Lung (tissue), 12 donors: ENCODE measurements around the gene MRC2. TPM values are rescaled to one million over a fixed set of nuclear protein-coding genes. Genes with fewer than 3 reads are reported as not detected.

Source experiments
- ATAC-seq: fragments of 200-7000 bp; cut with Tn5 transposase; one replicate; pipeline ENCODE4 v1.9.1; 2020; ENCODE audit warnings: moderate number of reproducible peaks; ENCODE audit not compliant: insufficient read depth, low FRiP score
- DNase-seq, 3 donors: peaks; one replicate each; pipeline ENCODE4 v3.0.0-alpha.2; 2013 to 2017
- H3K27ac ChIP-seq, 2 donors: one replicate each; pipeline ENCODE4 v1.5.1; 2013; ENCODE audit warnings: mild to moderate bottlenecking in 2 of 2, moderate library complexity in 2 of 2, control low read depth in 1 of 2, inconsistent platforms in 1 of 2, low read depth in 1 of 2, low read length in 1 of 2
- H3K27me3 ChIP-seq, 3 donors: one replicate each; pipeline ENCODE4 v1.5.1; 2013; ENCODE audit warnings: low read length in 2 of 3; ENCODE audit not compliant: control insufficient read depth in 3 of 3, insufficient read depth in 3 of 3
- H3K36me3 ChIP-seq, 4 donors: one replicate each; pipeline ENCODE4 v1.5.1; 2013; ENCODE audit warnings: low read length in 4 of 4, mild to moderate bottlenecking in 1 of 4, moderate library complexity in 1 of 4; ENCODE audit not compliant: control insufficient read depth in 4 of 4, insufficient read depth in 4 of 4
- H3K4me1 ChIP-seq, 5 donors: one replicate each; pipeline ENCODE4 v1.5.1; 2013; ENCODE audit warnings: low read length in 5 of 5, mild to moderate bottlenecking in 2 of 5, moderate library complexity in 1 of 5; ENCODE audit not compliant: control insufficient read depth in 5 of 5, insufficient read depth in 5 of 5
- H3K4me3 ChIP-seq: one replicate; pipeline ENCODE4 v1.5.1; 2013; ENCODE audit warnings: mild to moderate bottlenecking, control low read depth, moderate library complexity
- H3K9ac ChIP-seq, 2 donors: one replicate each; pipeline ENCODE4 v1.5.1; 2013; ENCODE audit warnings: low read length in 2 of 2, control low read depth in 1 of 2; ENCODE audit not compliant: insufficient read depth in 1 of 2
- H3K9me3 ChIP-seq, 4 donors: one replicate each; pipeline ENCODE4 v1.5.1; 2013; ENCODE audit warnings: low read length in 3 of 4, mild to moderate bottlenecking in 1 of 4, moderate library complexity in 1 of 4; ENCODE audit not compliant: control insufficient read depth in 4 of 4, insufficient read depth in 3 of 4
- WGBS, 2 donors: extraction: QIAGEN DNeasy Blood & Tissue Kit; methylation state at CpG; one replicate each; pipeline ENCODE4 v1.1.7; 2013; 5-methylcytosine and 5-hydroxymethylcytosine counted together
- polyA plus RNA-seq, 2 donors: library from polyadenylated mRNA; stranded (reverse); fragments of 200-250 nt; gene quantifications; one replicate each; pipeline ENCODE4 v1.2.1, GENCODE V29; 2013
- total RNA-seq, 2 donors: library from RNA; depleted of rRNA in 1 of 2; stranded (reverse); fragments of >200 nt in 1 of 2; gene quantifications; one replicate each; pipeline ENCODE4 v1.2.1, GENCODE V29; 2014 to 2021
- TF ChIP-seq, protein P1 (sequence below): IDR thresholded peaks from 2 replicates; pipeline ENCODE4 v1.5.1; 2012; ENCODE audit warnings: mild to moderate bottlenecking; ENCODE audit errors: control extremely low read depth, extremely low read depth
- donor health status: control.
- donor health status: control.
- donor health status: Bipolar disorder and iron deficiency.
- donor health status: healthy.
- donor health status: DM: yes; HTN: yes; CAD: no.

Gene MRC2
- total and polyA plus RNA-seq, 4 donors: 15.9 to 82.3 (median 68.5) TPM

DNA sequence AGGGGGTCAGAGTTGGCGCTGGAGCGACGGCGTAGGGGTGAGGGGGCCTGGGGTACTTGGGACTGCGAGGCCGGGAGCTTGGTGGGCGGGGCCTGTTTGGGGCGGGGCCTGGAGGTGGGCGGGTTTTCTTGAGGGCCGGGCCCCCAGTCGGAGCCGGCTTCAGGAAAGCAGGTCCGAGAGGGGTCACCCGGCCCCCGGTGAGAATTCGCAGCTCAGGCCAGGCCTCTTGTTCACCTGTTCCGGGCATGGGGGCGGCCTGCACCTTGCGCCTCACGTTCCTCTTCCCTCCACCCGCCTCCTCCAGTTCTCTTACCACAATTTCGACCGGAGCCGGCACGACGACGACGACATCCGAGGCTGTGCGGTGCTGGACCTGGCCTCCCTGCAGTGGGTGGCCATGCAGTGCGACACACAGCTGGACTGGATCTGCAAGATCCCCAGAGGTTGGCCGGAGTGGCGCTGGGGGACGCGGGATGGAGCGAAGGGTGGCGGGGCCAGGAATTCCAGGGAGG, 52.5 kb downstream of the MRC2 start:
- Histone ChIP-seq H3K4me3 (no peak overlapping the region), H3K9me3 (no peaks in the 10 kb centered on the region), H3K4me1 (peaks cover 0 to 3% (median 0%) of the 10 kb centered on the region in 5 donors), H3K27me3 (no peaks in the 10 kb centered on the region), H3K27ac (no peak overlapping the region), H3K9ac (no peak overlapping the region), H3K36me3 (peaks cover 0 to 26% (median 12%) of the 10 kb centered on the region in 4 donors)
- no peak for ATAC-seq
- TF ChIP-seq, protein P1, sequence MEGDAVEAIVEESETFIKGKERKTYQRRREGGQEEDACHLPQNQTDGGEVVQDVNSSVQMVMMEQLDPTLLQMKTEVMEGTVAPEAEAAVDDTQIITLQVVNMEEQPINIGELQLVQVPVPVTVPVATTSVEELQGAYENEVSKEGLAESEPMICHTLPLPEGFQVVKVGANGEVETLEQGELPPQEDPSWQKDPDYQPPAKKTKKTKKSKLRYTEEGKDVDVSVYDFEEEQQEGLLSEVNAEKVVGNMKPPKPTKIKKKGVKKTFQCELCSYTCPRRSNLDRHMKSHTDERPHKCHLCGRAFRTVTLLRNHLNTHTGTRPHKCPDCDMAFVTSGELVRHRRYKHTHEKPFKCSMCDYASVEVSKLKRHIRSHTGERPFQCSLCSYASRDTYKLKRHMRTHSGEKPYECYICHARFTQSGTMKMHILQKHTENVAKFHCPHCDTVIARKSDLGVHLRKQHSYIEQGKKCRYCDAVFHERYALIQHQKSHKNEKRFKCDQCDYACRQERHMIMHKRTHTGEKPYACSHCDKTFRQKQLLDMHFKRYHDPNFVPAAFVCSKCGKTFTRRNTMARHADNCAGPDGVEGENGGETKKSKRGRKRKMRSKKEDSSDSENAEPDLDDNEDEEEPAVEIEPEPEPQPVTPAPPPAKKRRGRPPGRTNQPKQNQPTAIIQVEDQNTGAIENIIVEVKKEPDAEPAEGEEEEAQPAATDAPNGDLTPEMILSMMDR: no peak
- 91 to 93% methylated on average over 37 of the region's 37 CpGs for WGBS, 2 donors
- DNase-seq: no peak

DNA sequence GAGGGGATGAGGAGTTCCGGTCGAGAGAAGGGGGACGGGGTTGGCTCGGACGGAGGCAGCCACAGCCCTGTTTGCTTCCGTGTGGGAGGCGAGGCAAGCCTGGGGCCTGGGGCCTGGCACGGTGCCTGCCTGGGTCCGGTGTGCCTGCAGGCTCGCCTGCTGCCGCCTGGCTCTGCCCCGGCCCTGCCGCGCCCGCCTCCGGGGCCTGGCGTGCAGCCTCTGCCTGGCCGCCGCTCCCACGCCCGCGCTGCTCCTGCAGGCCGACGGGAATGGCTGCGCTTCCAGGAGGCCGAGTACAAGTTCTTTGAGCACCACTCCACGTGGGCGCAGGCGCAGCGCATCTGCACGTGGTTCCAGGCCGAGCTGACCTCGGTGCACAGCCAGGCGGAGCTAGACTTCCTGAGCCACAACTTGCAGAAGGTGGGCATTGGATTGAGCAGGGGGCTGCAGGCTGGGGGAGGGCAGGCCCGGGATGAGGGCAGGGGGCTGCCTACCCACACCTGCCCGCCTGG, 53.1 kb downstream of the MRC2 start:
- DNase-seq: no peak
- TF ChIP-seq, protein P1: no peak
- H3K27ac ChIP-seq: no peak overlapping the region
- WGBS, 2 donors: 88 to 91% methylated on average over 29 to 36 of the region's 36 CpGs
- no peak for ATAC-seq
- H3K27me3 ChIP-seq: no peaks in the 10 kb centered on the region
- no peaks in the 10 kb centered on the region for H3K9me3 ChIP-seq
- no peaks in the 10 kb centered on the region for H3K4me1 ChIP-seq
- no peak overlapping the region for H3K4me3 ChIP-seq
- peaks cover 0 to 25% (median 11%) of the 10 kb centered on the region in 4 donors for H3K36me3 ChIP-seq
- no peak overlapping the region for H3K9ac ChIP-seq

DNA sequence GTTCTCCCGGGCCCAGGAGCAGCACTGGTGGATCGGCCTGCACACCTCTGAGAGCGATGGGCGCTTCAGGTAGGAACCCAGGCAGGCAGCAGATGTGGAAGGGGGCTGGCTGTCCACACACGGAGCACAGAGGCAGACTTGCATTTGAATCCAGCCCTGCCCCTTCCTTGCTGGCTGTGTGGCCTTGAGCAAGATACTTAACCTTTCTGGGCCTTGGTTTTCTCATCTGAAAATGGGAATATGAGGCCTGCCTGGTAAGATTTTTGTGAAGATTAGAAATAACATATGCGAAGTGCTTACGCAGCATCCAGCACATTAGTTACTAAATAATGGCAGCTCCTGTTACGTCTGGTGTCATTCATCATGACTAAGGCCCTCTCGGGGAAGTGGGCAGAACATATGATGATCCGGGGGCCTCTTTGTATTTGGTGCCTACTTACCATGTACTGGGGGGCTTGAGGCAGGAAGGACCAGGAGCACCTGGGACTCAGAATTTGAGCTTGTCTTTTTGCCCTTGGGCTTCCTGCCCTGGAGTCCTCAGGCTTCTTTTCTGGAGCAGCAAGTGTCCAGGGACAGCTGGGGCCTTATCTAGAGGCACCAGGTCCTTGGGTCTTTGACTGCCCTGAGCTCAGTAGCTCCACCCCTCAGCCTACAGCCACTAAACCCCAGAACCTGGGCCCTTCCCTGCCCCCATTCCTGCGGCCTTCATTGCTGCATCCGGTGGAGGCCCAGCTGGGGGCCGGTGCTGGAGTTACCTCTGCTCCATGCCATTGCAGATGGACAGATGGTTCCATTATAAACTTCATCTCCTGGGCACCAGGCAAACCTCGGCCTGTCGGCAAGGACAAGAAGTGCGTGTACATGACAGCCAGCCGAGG, 53.8 kb downstream of the MRC2 start:
- WGBS, 2 donors: 93 to 95% methylated on average over 17 of the region's 17 CpGs
- no peak for DNase-seq
- no peak overlapping the region for H3K4me3 ChIP-seq
- no peaks in the 10 kb centered on the region for H3K9me3 ChIP-seq
- H3K9ac ChIP-seq: no peak overlapping the region
- no peak overlapping the region for H3K27ac ChIP-seq
- H3K4me1 ChIP-seq: no peaks in the 10 kb centered on the region
- H3K27me3 ChIP-seq: no peaks in the 10 kb centered on the region
- TF ChIP-seq, protein P1: no peak
- peaks cover 0 to 30% (median 11%) of the 10 kb centered on the region in 4 donors for H3K36me3 ChIP-seq
- no peak for ATAC-seq
